PC-9 (cell line): ENCODE measurements around the gene HIF1AN. TPM values are rescaled to one million over a fixed set of nuclear protein-coding genes. Genes with fewer than 3 reads are reported as not detected.

ENCODE experiments used
- total RNA-seq: library from RNA; stranded (reverse); gene quantifications from 2 replicates; pipeline ENCODE4 v1.2.3, GENCODE V29; 2021

The HIF1AN gene
- total RNA-seq, 1 experiment from 2014 or later = 42.0 TPM

Other genes with a start within 250 kb of the HIF1AN start
- 9.9 and 17.9 TPM in 2 replicates for gene BLOC1S2, start 249.3 kb upstream of the HIF1AN start, total RNA-seq
- not detected in 2 replicates for gene PKD2L1, start 205.7 kb upstream of the HIF1AN start, total RNA-seq
- 220 and 518 TPM in 2 replicates for gene SCD, start 188.7 kb upstream of the HIF1AN start, total RNA-seq
- not detected in 2 replicates for gene WNT8B, start 72.9 kb upstream of the HIF1AN start, total RNA-seq
- 7.4 and 9.2 TPM in 2 replicates for gene SEC31B, start 16.1 kb upstream of the HIF1AN start, total RNA-seq
- 85.7 and 86.0 TPM in 2 replicates for gene NDUFB8, start 6.1 kb upstream of the HIF1AN start, total RNA-seq
- gene PAX2, start 209.6 kb downstream of the HIF1AN start, total RNA-seq = not detected in 2 replicates